Eye (tissue), 1 donor: ENCODE data around the gene TSGA10IP.

Source experiments
- DNase-seq: peaks from one replicate; pipeline ENCODE4 v3.0.0-alpha.2; 2015

The TSGA10IP gene

DNA sequence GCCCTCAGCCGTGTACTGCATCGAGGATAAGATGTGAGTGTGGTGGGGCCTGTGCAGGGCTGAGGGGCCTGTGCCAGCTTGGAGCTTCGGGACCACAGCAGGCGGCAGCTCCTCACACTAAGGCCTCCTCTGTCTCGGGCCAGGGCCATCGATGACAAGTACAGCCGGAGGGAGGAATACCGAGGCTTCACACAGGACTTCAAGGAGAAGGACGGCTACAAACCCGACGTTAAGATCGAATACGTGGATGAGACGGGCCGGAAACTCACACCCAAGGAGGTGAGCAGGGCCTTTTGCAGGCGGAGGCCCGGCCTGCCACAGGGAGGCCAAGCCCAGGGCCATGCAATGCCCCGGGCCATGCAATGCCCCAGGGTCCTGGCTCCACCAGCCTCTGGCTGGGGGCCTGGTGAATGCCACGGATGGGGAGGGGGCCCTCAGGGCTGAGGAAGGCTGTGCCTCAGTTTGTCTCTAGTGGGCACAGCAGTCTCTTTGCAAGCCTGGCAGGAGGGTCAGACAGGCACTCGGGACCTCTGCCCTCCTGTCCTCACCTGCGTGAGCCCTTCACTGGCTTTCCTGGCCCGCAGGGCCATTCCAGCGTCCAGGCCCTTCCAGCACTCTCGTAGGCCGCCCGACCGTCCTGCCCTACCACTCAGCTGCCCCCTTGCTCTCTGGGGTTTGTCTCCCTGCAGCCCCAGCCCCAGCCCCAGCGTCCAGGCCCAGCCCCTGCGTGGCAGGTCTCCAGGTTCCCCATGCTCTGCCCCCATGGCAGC is 32.5 kb downstream of the TSGA10IP start:
- DNase-seq: no peak

DNA sequence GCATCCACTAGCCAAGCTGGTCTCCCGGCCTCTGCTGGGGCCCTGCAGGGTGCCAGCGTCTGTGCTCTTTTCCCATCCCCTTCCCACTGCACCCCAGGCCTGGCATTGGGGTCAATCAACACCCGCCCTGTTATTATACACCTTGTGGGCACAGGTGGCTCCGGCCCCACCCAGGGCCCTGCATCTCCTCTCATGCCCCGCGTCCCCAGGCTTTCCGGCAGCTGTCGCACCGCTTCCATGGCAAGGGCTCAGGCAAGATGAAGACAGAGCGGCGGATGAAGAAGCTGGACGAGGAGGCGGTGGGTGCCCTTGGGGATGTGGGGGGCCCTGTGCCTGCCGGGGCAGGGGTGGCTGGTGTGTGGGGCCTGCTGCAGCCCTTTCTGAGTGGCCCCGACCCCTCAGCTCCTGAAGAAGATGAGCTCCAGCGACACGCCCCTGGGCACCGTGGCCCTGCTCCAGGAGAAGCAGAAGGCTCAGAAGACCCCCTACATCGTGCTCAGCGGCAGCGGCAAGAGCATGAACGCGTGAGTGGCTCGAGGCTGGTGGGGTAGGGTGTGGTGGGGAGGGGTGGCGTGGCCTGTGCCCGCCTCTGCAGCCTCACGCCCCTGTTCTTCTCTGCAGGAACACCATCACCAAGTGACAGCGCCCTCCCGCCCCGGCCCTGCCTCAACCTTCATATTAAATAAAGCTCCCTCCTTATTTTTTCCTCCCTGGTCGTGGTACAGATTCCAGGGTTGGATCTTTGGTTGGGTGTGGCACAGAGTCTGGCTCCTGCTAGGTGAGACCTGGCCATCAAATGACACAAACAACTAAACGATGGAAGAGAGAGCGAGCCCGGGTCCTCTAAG is 33.3 kb downstream of the TSGA10IP start:
- DNase-seq: no peak

- DNase-seq: no peak
These were observed 34.0 kb downstream of the TSGA10IP start for GRCh38 chr11:65979261-65979759.

GRCh38 chr11:65981101-65981740 is 35.9 kb downstream of the TSGA10IP start:
- no peak for DNase-seq

- DNase-seq: no peak
These were observed 36.9 kb downstream of the TSGA10IP start for GRCh38 chr11:65981972-65982823.

DNA sequence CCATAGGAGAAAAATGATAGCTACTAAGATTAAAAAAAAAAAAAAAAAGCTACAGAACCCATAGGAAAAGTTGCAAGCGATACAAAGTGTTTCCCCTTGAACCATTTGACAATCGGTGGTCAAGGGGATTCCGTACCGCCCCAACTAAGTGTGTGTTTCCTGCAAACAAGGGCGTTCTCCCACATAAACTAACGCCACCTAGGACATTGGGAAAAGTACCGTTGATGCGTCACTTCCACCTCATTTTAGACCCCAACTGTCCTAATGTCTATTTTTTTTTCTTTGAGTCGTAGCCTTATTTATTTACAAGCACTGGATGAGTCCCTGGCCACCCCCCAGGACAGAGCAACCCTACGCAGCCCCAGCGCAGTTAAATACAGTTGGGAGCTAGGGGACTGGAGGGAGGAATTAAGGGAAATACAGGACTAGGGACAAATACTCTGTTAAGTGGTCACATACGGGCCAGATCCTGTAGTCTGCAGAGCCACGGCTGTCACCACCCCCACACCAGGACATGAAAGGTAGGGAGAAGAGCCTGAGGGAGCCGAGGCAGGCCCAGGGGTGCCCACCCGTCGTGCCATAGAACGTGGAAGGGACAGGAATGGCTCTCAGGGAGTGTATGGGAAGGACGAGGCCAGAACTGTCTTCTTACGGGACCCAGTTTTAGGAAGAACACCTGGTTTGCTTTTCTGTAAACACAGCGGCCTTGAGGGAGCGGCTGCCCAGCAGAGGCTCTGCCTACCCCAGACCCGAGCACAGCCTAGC is 37.7 kb downstream of the TSGA10IP start:
- no peak for DNase-seq

- DNase-seq: no peak
These were observed 38.3 kb downstream of the TSGA10IP start for GRCh38 chr11:65983589-65983987.

- DNase-seq: no peak
These were observed 42.1 kb downstream of the TSGA10IP start for GRCh38 chr11:65987336-65987735.

GRCh38 chr11:65988791-65989592 is 43.7 kb downstream of the TSGA10IP start:
- peak; percentile 99 for DNase-seq

- DNase-seq: no peak
These were observed 46.8 kb downstream of the TSGA10IP start for GRCh38 chr11:65992056-65992455.

GRCh38 chr11:65997286-65997685 is 52.0 kb downstream of the TSGA10IP start:
- DNase-seq: no peak

- DNase-seq: peak; percentile 99
These were observed 56.8 kb downstream of the TSGA10IP start, which contains the start of the genes BANF1 and EIF1AD for GRCh38 chr11:66001942-66002647. BANF1 (plus strand) TSS chr11:66002503; CDS start chr11:66003251, 748 bp downstream. EIF1AD (minus strand) TSS chr11:66002157; CDS start chr11:66000389, 1,768 bp downstream.

DNA sequence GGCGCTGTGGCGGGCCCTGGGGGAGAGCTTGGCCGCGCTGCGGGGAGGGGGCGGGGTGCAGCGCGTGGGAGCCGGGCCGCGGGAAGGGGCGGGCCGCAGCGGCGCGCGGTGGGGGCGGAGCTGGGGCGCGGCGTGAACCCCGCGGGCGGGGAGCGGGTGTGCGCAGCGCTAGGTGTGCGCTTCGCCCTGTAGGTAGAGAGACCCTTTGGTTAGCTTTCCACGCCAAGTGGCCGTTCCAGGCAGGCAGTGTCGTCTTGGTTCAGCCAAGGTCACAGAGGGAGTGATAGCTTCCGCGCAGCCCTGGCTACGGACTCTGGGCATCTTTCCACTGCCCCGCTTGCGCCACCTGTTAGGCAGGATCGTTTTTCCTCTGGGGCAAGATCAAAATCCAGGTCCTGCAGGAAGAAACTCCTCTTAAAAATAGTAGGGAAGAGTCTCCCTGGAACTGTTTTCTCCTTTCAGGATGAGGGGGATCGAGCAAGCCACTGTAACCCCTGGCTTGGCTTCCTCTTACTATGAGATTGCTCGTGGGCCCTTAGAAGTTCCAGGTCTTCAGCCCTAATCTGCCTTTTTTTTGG is 57.5 kb downstream of the TSGA10IP start:
- no peak for DNase-seq

- no peak for DNase-seq
These were observed 58.0 kb downstream of the TSGA10IP start for GRCh38 chr11:66003291-66003690.

DNA sequence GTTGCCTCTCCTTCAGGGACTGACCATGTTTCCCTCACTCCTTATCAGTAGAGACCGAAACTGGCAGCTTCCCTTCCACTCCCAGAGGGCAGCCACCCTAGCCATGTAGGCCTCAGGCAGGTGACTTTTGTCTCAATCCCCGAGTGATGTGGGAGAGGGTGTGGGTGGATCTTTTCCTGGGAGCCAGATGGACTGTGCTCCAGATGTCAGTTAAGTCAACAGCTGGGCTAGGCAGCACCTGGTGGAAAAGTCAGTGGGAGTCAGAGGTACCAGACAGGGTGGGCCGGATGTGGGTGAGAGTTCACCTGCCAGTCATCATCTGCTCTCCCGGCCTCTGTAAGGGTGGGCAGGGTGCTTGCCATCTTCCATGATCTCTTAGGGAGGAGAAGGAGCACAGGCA is 58.9 kb downstream of the TSGA10IP start:
- no peak for DNase-seq

DNA sequence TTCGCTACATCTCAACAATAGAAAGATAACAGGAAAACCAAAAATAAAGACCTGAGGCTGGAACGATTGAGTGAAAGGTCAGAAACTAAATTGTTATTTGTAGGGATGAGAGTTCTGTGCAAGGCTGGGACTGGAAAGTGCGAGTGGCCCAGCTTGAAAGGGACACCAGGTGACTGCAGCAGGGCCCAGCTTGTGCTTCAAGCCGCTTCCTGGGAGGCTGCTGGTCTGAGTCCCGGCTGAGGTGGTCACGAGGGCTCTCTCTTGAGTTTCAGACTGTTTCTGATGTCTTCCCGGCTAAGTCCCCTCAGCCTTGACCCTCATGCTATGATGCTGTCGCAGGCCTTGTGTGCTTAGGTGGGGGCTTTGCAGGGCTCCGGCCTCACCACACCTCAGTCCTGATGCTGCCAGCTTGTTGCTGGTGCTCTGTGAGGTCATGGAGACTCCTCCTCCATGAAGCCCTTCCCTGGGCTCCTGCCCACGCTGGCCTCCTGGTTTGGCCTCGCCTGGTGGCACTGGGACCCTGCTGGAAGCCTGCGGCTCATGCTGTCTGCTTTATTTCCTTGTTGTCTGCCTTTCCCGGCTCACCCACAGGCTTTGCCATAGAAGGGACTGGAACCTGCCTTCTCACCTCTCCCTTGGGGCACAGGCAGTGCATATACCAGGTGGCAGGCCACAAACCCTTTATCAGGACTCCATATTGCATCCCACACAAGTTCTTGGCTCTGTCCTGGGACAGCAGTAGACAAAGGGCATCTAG is 61.0 kb downstream of the TSGA10IP start:
- DNase-seq: no peak

GRCh38 chr11:66006891-66007176 is 61.6 kb downstream of the TSGA10IP start:
- DNase-seq: no peak

DNA sequence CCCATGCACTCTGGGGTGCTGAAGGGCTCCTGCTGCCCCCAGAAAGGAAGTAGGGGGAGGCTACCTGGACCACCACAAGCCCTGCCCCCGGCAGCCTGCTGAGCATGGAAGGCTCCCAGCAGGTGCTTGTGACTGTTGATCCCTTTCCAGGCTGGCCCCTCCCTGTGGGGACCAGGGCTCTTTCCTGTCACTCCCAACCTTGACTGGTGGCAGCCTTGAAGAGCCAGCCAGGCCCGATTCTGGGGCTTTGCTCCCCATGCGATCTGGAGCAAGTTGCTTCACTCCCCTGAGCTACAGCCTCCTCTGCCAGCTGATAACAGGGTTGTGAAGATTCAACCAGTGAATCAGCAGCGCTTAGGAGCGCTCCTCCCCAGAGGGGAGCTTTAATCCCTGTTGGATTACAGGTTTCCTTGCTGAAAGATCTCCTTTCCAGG is 61.9 kb downstream of the TSGA10IP start:
- no peak for DNase-seq

- DNase-seq: no peak
These were observed 62.8 kb downstream of the TSGA10IP start for GRCh38 chr11:66008095-66008467.
